ENCODE measurements around the gene TMEM164.

- TF ChIP-seq POLR2A (IDR thresholded peaks at IDR 0.05) (no peak), CTCF (IDR thresholded peaks at IDR 0.05) (no peak)
These were observed 58.1 kb downstream of the TMEM164 start for GRCh38 chrX:110060846-110061537.

All from heart left ventricle (tissue), 13 donors.